Nephron (organoid): ENCODE measurements around the gene TMEM184C.

Source experiments
- H3K27ac Mint-ChIP-seq, 3 experiments: 2 replicates each; pipeline ENCODE4 v1.8.0; 2020; ENCODE audit warnings: mixed read lengths in 3 of 3, mild to moderate bottlenecking in 2 of 3, moderate library complexity in 1 of 3
- H3K27me3 Mint-ChIP-seq: 2 replicates; pipeline ENCODE4 v1.8.0; 2021; ENCODE audit warnings: low read depth, mild to moderate bottlenecking, moderate library complexity, mixed read lengths
- H3K36me3 Mint-ChIP-seq: 2 replicates; pipeline ENCODE4 v1.8.0; 2020; ENCODE audit warnings: low read depth, mixed read lengths
- H3K4me1 Mint-ChIP-seq: 2 replicates; pipeline ENCODE4 v1.8.0; 2020; ENCODE audit warnings: mixed read lengths
- H3K4me3 Mint-ChIP-seq, 3 experiments: 2 replicates each; pipeline ENCODE4 v1.8.0; 2020; ENCODE audit warnings: mild to moderate bottlenecking in 3 of 3, mixed read lengths in 3 of 3, moderate library complexity in 2 of 3
- H3K9me3 Mint-ChIP-seq: 2 replicates; pipeline ENCODE4 v1.8.0; 2020; ENCODE audit warnings: mixed read lengths
- CTCF ChIP-seq, 3 experiments: fragments of 200-600 bp; sonication (generic); IDR thresholded peaks; one replicate each; pipeline ENCODE4 v1.5.0; 2021; ENCODE audit warnings: antibody characterized with exemption in 3 of 3; ENCODE audit not compliant: unreplicated experiment in 3 of 3

The TMEM184C gene

GRCh38 chr4:147717878-147718277, 100.7 kb downstream of the TMEM184C start:
- Mint-ChIP-seq H3K9me3 (no peaks in the 10 kb centered on the region), H3K4me3 (no peak overlapping the region), H3K36me3 (no peaks in the 10 kb centered on the region), H3K27ac (no peak overlapping the region), H3K27me3 (no peaks in the 10 kb centered on the region), H3K4me1 (no peaks in the 10 kb centered on the region)
- no peak for TF ChIP-seq CTCF (IDR thresholded peaks at IDR 0.05; ENCODE audit: unreplicated experiment in 3 of 3)
